Kidney capillary endothelial cell (primary cell): ENCODE measurements around the gene MTA3.

Experiments used
- DNase-seq: peaks from one replicate; pipeline ENCODE4 v3.0.0-alpha.2; 2018; ENCODE audit warnings: low spot score

Gene MTA3

DNA sequence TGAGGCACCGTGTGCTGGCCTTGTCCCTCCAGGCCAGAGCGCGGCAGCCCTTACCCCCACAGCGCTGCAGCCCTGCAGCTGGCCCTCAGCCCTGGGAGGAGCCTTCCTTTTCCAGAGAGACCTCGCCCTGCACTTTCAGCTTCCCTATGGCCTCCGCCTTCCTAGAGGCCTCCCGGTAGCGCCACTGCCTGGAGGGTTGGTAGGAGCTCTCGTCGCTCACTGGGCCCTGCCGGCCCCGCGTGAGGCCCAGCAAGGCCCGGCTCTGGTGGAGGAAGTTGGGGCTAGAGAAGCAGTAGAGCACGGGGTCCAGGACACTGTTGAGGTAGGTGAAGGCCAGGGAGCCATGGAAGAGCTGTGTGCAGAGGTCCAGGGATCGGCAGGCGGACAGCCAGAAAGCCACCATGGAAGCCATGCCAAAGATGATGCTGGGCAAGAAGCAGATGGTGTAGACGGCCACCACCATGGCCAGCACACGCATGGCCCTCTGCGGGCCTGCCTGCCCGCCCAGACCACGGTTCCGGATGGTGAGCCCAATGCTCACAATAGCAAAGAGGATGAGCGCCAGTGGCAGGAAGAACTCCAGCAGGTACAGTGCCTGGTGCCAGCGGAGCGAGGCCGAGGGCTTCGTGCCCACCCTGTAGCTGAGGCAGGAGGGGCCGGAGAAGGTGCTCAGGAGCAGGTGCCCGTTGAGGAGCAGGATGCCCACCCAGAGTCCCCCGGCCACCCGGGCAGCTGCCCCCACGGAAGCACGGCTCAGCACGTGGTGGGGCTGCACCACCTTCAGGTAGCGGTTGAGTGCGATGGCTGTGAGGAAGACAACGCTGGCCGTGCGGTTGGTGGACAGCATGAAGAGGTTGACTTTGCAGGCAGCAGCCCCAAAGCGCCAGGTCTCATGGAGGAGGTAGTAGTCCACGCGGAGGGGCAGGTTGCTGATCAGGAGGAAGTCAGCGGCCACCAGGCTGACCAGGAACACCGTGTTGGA lies 194.7 kb downstream of the MTA3 start:
- no peak for DNase-seq

DNA sequence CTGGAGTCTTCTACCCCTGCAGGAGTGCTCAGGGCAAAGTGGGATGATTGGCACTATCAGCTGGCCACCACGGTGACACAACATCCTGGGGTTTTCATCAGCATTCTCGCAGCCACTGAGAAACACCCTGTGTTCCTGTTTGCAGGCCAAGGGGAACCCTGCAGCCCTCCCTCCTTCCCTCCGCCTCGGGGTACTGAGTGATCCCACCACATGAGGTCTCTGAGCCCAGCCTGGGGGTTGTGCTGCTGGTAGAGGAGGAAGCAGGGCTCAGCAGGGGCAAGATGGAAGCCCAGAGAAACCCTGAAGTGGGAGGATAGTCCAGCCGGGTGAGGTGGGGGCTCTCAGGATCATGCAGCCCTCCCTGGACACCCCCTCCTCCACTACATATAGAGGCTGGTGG lies 195.7 kb downstream of the MTA3 start, which contains the start of gene OXER1:
Gene OXER1, minus strand, starts transcription at position 40 of the 400 bp plus-strand sequence. CDS start 73 bp downstream, outside the sequence.
- DNase-seq: no peak

DNA sequence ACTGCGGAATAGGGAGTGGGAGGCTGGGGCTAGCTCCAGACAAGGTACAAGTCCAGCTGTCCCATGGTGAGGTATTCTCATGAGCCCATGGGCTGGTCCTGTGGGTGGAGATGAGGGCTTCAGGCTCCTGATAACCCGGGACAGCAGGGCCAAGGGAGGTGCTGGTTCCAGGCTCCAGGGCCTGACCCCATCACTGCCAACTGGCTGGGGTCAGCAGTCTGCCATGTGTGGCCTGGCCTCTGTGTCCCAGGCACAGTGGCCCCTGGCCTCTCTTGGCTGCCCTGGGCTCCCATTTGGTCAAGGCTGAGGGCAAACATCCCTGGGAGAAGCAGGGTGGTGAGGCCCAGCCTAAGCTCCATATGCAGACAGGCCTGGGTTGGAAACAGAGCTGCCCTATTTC lies 196.5 kb downstream of the MTA3 start:
- DNase-seq: no peak

DNA sequence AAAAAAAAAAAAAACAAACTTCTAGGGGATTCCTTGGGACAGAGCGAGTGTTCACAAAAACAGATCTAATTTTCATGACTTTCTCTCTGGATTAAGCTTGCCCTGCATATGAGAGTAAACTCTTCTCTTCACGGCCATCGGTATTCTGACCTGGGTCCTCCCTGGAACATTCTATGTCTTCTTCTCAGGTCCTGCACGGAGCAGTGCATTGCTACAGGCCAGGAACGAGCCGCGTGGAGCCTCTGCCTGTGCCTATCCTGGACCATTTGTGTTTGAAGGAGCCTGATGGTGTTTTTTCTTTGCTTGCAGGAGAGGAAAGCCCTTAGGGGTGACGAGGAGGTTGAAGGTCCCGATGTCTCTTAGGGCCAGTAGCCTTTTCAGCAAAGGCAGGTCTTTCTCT lies 197.3 kb downstream of the MTA3 start:
- DNase-seq: no peak

DNA sequence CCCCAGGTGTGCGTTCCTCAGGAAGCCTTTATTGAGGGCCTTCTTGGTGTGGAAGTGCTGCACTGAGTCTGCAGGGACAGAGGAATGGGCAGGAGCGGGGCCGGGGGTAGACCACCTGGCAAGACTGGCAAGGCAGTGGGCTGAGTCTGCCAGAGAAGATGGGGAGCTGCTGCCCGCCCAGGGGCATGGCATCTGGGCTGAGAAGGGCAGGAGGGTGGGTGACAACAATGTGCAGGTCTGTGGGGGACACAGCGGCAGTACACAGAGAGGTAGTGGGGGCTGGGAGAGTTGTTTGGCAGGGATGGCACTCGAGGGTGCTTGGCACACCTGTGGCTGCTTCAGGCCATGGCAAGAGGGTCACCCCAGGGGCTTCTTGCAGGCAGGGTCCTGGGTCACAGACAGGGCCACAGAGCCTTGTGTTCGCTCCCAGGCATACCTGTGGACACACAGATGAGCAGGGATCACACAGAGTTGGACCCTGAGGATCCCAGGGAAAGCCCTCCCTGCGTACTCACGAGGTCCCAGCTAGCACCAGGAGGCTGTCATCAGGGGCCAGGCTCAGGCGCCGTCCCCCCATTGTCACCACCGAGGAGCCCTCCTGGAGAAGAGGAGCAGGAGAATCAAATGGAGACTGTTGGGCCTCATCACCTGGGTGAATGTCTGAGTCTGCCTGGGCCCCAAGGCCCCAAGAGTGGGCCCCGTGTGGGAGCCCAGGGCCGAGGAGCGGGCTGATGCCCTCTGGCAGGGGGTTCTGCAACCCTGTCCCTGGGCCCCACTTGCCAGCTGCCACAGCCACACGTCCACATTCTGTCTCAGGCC lies 198.9 kb downstream of the MTA3 start:
- no peak for DNase-seq

DNA sequence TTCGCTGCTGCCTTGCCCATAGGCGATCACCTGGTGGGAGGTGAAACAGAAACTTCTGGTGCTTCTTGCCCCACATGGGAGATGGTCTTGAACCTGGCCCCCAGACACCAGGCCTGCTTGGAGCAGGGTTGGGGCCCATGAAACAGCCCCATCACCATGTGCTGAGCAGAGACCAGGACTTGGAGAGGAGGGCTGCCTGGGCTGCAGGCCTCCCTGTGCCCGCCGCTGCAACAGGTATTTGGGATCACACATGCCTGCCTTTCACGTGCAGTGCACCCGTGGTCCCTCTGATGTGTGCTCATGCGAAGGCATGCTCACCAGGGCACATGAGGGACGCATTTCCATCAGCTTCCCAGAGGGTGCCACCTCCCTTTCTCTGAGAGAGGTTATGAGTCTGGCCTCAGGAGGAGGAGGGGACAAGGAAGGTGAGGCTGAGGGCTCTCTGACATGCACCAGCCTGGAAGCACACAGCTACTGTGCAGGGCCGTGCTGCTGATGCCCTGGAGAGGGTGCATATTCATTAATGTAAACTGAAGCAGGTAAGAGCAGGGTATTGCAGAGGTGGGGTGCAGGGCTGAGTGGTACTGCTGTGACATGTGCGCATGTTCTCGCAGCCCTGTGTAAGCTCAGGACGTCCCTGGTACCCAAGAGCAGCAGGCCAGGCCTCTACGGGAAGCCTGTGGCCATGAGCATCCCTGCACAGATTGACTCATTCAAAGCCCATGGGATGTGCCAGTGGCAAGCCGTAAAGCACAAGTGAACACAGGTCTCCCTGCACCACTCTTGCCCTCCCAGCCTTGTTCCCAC lies 199.7 kb downstream of the MTA3 start:
- no peak for DNase-seq

DNA sequence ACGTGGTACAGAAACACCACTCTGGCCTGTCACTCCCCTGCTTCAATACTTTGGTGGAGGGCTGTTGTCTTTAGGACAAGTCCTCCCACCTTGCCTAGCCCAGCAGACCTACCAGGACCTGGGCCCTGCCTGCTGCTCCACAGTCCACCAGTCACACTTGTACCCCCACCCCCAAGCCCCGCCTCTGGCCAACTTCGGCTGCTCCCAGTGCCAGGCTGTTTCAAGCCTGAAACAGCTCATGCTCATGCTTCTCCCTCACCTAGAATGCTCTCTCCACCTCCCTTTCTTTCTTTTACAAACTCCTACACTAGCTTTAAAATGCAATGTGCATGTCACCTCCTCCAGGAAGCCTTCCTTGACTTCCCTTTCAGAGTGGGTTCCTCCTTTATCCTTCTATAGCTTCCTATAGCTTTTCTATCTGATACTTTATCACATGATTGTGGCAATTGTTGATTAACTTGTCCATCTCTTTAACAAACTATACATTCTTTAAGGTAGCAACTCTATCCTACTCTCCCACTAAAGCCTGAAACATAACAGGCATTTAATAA lies 200.3 kb downstream of the MTA3 start:
- no peak for DNase-seq

DNA sequence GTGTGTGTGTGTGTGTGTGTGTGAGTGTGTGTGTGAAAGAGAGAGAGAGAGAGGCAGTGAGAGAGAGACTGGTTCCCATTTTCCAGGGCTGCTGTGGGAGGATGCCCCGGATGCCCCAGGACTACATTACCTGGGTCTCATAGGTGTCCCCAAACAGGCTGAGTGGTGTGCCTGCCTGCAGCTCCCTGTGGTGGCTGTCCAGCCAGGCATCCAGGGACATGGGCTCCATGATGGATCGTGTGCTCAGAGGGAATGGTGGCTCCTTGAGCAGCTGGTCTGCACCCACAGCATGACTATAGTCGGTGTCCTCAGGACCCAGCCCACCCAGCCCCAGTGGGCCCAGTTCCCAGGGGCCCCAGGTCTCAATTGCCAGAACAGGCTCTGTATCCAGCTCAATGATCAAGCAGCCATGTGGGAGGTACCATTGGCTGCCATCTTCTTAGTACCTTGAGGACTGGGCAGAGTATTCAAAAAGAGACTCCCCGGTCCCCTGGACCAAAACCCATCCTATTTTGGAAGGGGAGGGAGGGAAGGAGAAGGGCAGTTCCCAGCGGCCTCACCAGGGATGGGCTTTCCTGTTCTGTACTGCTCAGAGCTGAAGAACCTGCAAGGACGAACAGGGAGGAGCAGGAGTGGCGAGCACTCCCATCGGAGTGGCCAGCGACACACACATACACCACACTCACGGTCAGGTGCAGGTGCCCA lies 201.3 kb downstream of the MTA3 start:
- no peak for DNase-seq

DNA sequence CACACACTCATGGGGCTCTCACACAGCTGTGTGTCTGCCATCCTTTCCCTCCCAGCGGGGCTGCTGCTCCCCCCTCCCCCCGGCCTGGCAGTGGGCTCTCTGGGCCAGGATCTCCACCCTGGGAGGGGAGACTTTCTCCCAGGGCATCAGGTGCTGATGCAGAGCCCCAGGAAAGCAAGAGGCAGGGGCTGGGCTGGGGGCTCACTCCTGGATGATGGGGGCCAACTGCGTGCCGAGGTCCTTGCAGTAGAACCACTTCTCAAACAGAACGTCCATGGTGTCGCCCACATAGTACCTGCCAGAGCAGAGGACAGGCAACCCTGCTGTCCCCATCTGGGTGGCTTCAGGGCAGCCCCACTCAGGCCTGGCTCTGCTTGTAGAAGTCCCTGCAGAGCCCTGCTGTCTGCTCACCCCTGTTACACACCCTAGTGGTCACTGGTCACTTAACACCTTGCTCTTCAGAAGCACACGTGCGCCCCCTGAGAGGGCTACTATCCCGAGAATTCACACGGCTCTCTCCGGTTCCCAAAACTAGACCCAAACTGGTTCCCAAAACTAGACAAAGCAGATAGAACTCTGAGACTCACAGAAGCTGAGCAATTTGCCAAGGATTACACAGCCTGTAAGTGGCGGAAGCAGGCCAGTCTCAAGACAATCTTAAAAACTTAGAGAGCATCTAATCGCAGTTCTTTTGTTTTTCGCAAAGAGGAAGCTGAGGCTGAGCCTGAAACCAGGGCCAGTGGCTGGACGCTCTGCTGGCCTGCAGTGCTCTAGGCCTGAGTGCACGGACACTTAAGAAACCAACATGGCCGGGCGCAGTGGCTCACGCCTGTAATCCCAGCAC lies 202.1 kb downstream of the MTA3 start:
- DNase-seq: peak; percentile 30

DNA sequence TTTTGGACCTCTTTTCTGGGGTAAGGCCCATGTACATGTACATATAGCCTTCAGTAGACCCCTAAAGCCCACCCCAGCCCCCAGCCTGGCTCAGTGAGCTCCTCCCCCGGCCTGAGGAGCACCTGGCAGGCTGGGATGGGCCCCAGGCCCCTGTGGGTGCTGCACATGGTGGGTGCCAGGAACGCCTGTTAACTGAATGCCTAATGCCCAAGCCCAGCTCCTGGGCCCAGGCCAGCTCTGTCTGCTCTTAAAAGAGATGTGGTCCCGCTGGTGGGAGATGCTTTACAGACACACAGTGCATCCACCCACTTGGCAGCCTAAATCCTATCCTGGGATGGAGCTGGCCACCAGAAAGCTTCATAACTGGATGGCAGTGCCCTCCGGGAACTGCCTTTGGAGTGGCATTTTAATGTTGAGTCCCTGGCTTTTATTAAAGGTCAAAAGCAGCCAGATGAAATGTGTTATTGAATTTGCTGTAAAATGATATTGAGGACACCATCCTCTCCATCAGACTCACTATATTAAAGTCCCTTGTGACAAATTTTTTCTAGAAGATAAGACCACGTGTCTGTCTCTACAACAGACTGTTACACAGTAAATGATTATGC lies 203.2 kb downstream of the MTA3 start:
- DNase-seq: no peak

DNA sequence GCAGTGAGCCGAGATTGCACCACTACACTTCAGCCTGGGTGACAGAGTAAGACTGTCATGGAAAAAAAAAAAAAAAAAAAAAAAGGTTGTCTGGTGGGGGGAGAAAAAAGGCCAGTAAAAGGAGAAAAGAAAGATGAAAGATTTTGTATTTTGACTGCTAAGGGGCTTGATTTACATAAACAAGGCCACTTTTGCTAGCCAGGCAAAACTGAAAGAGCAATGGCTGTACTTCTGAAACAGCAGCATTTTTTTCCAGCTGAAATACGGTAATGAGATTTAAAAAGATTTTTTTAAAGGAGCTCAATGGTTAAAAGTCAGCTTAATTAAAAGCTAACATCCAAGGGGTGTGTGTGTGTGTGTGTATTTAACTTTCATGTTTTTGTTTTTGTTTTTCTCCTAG lies 206.8 kb downstream of the MTA3 start:
- DNase-seq: no peak

DNA sequence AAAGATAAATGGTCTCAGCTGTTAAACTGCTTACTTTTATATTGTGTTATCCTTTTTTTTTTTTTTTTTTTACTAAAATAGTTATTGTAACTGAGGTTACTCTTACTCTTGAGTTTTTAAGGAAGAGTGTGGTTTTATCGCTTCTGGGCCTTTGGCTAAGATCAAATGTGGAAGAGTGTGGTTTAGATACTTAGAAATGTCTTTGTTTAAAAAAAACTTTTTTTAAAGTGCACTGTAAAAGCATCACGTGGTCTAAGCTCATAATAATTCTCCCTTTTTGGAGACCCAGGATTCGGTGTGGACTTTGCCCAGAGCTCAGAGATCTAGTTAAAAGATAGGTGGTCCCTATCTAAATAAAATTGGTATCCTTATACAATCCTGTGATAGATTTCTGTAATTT lies 207.4 kb downstream of the MTA3 start:
- no peak for DNase-seq

DNA sequence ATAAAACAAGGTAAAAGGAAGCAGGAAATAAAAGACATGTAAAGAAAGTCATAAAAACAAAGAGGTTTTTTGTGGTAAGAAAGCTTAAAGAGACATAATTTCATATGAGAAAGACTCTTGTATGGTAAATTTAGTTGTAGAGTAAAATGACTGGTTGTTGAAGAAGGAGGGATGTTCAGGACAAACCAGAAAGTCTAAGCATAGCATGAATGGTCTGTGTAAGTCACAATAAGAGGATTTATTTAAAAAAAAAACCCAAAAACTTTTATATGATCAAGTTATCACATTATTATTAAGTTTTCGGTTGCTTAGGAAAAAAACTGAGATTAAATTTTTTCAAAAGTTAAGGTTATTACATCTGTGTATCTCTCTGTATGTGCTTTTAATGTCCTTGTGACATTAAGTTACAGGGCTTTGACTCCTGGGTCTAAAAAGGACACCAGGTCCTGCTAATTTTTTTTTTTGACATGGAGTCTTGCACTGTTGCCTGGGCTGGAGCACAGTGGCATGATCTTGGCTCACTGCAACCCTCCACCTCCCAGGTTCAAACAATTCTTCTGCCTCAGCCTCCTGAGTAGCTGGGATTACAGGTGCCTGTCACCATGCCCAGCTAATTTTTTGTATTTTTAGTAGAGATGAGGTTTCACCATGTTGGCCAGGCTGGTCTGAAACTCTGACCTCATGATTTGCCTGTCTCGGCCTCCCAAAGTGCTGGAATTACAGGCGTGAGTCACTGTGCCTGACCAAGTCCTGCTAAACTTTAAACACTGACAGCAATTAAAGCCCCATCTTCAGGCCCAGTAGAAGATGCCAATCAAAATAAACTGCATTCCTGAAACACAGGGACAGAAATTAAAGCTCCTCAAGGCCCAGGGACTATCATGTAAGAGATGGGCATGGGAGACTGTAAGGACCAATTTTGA lies 209.7 kb downstream of the MTA3 start:
- no peak for DNase-seq

DNA sequence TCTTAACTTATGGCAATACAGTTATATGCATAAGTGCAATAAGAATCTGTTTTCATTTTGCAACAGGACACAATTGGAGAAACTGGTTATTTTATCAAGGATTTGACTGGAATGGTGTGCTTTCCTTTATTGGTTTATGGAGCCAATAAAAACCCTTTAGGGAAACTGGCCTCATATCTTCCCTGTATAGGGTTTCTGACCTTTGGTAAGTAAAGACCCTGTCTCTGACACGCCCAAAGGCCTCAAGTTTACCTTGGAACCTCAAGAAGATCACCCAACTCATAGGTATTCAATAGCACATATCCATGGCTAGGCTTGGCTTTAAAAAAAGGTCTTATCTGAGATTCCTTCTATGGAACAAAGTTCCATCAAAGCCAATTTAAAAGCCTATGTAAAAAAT lies 212.7 kb downstream of the MTA3 start:
- no peak for DNase-seq

DNA sequence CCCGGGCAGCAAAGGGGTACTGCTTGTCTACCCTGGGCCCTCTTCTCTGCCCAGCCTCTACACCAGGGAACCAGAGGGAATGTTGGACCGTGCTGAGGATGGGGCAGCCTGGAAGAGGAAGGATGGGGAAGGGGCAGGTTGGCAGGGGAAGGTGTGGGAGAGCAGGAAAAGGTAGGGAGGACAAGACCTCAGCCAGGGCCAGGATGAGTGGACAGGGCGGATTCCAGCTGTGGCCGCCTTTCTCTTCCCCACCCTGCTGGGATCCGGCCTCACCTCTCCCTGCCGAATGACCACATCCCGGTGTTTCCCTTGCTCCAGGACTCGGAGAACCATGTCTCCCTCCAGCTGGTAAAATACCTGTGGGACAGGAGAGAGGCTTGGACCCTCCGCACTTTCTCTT lies 215.1 kb downstream of the MTA3 start:
- no peak for DNase-seq

DNA sequence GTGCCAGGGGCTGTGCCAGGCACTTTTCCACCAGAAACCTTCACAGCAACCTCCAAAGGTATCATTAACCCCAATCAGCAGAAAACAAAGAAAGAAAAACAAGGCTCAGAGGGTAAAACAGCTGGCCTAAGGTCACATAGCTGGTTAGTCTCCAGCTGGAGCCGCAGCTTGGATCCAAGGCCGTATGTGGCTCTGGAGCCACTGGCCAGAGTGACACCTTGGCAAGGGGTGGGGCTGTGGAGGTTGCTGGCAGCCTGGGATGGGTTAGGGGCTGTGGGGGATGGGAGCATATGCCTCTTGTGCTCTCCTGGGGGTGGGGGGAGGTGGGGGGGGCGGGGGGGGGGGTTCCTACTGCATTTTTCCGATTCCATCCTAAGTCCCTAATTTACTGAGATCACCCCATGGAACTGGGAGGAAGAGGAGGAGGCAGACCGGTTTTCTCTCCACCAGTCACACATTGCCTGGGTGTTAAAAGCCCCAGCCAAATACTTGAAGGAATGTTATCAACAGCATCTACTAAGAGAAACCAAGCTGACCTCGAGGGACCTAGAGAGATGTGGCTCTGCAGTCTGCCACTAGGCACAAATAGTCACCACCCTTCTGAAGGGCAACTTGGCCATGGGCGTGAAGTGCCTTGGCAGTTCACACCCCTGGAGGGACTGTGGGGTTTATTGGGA lies 215.9 kb downstream of the MTA3 start:
- no peak for DNase-seq

DNA sequence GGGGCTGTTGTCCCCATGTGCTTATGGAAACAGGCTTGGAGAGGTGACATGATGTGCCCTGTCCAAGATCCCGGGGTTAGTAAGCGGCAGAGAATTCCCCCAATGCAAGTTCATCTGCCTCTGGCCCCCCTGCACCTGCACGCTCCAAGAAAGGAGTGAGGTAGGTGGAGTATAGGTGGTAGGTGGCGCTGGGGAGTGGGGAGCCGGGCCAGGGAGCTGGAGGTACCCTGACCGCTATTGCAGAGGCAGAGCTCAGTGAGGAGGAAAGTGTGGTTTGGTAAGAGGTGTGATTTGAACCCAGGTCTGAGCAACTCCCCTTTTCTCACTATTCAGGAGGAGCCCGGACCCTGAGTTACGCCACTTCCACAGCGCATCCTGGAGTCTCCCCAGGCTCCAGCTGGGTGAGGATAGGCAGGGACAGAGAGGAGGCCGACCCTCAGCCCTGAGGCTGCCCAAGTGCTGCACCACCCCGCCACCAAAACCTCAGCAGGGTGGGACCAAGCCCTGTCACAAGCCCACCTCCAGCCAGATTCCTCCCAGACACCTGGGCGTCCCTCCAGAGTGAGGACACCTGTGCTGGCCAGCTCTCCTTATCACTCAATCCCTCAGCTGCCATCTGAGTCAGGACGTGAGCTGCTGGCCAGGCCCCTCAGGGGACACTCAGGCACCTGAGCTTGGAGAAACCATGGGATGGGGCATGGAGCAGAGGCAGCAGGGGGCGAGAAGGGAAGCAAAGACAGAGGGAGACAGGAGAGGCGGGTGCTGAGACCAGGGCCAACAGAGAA lies 218.3 kb downstream of the MTA3 start:
- no peak for DNase-seq
